Activated T-helper 2 cell treated with anti-CD3 and anti-CD28 coated beads, Interferon-gamma antibody, Interleukin-2, Interleukin-4, amounts not matched to agents 10 μg/mL and 5 μg/mL and 100 μg/mL, durations not matched to agents 14 hours and 24 hours and 36 hours (primary cell): ENCODE data around the gene NFATC2. TPM values are rescaled to one million over a fixed set of nuclear protein-coding genes. Genes with fewer than 3 reads are reported as not detected.

ENCODE experiments used
- DNase-seq: peaks from one replicate; pipeline ENCODE4 v3.0.0; 2021; ENCODE audit warnings: low spot score
- H3K27ac Mint-ChIP-seq: one replicate; pipeline ENCODE4 v1.8.0; 2021; ENCODE audit warnings: mixed read lengths
- H3K27me3 Mint-ChIP-seq: one replicate; pipeline ENCODE4 v1.8.0; 2021; ENCODE audit warnings: low read depth, mixed read lengths
- H3K36me3 Mint-ChIP-seq: one replicate; pipeline ENCODE4 v1.8.0; 2021; ENCODE audit warnings: low read depth, mixed read lengths
- H3K4me1 Mint-ChIP-seq: one replicate; pipeline ENCODE4 v1.8.0; 2021; ENCODE audit warnings: low read depth, mixed read lengths
- H3K4me3 Mint-ChIP-seq: one replicate; pipeline ENCODE4 v1.8.0; 2021; ENCODE audit warnings: low read depth, mild to moderate bottlenecking, moderate library complexity, mixed read lengths
- H3K9me3 Mint-ChIP-seq: one replicate; pipeline ENCODE4 v1.8.0; 2021; ENCODE audit warnings: mixed read lengths
- intact Hi-C: fragments of 100-400 bp; cut with micrococcal nuclease; formaldehyde crosslinking; loops from one replicate; pipeline ENCODE4 v1.15.1; 2023
- total RNA-seq: library from RNA; stranded (reverse); gene quantifications from 2 replicates; pipeline ENCODE4 v1.2.3, GENCODE V29; 2022

The NFATC2 gene
- total RNA-seq, 1 donor from 2014 or later, result 67.1 TPM

DNA sequence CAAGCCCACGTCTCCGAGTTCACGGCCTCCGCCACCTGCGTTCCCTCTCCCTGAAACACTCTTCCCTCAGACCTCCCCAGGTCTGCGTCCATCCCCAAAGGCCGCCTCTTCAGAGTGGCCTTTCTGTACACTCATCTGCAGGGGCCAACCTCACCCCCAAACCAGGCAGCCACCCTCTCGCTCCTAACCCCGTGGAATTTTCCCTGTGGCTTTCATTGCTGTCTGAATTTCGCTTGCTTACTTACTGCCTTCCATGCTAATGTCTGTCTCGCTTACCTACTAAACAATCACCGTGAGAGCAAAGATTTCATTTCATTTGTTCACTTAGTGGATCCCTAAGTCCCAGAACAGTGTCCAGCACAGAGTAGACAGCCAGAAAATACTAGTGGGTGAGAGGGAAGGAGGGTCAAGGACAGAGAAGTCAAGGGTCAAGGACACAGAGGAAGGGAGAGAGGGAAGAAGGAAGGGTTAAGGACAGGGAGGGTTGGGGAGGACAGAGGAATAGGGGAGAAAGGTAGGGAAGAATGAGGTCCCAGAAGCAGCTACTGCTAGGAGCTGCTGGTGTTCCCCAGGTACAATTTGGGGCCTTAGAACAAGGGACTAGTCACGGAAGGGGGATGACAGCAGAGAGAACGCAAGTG is 114.7 kb downstream of the NFATC2 start:
- H3K4me3 Mint-ChIP-seq, result no peak overlapping the region
- no peaks in the 10 kb centered on the region for H3K27me3 Mint-ChIP-seq
- peaks cover 86% of the 10 kb centered on the region for H3K36me3 Mint-ChIP-seq
- intact Hi-C loops, result no loop called here
- H3K4me1 Mint-ChIP-seq, result peaks cover 51% of the 10 kb centered on the region
- no peaks in the 10 kb centered on the region for H3K9me3 Mint-ChIP-seq
- peak overlapping the region; percentile 51 for H3K27ac Mint-ChIP-seq
- DNase-seq, result no peak

DNA sequence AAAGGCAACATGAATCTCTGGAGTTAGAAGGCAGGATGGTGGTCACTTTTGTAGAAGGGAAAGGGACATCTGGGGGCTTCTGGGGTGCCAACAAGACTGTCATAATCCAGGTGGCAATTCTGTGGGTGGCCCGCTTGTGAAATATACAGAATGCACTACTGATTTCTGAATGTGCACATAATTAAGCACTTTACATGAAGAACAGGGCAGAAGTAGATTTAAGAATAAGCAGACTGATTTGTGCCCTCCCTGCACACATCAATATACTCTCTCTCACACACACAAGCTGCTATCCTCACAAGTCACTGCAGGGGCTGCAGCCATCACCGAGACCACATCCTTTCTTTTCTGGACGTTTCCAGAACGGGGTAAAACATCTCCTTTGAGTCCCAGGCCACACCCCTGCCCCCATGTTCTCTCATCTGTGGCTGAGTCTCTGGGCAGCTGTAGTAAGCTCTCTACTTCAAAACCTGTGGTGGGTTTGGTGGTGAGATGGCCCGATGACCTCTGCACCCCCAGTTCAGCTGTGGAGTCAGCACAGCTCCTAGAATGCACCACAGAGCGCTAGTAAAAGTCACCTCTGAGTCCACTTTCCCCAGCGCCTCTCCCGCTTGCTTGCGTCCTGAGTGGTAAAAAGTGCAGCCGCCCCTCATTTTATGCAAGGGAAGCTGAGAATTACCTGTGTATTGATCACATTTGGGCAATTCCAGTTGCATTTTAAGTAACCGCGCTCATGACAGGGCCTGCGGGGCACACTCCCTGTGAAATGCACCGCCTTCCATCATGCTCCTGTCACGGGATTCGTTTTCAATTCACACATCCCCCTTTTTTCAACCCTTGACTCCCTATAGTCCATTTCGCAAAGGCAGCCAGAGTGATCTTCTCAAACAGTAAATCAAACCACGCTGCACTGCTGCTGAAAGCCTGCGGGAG is 115.5 kb downstream of the NFATC2 start:
- H3K27me3 Mint-ChIP-seq, result no peaks in the 10 kb centered on the region
- no peak for DNase-seq
- peak overlapping the region; percentile 48 for H3K27ac Mint-ChIP-seq
- intact Hi-C loops, result no loop called here
- H3K4me3 Mint-ChIP-seq, result no peak overlapping the region
- no peaks in the 10 kb centered on the region for H3K9me3 Mint-ChIP-seq
- H3K36me3 Mint-ChIP-seq, result peaks cover 84% of the 10 kb centered on the region
- H3K4me1 Mint-ChIP-seq, result peaks cover 52% of the 10 kb centered on the region

DNA sequence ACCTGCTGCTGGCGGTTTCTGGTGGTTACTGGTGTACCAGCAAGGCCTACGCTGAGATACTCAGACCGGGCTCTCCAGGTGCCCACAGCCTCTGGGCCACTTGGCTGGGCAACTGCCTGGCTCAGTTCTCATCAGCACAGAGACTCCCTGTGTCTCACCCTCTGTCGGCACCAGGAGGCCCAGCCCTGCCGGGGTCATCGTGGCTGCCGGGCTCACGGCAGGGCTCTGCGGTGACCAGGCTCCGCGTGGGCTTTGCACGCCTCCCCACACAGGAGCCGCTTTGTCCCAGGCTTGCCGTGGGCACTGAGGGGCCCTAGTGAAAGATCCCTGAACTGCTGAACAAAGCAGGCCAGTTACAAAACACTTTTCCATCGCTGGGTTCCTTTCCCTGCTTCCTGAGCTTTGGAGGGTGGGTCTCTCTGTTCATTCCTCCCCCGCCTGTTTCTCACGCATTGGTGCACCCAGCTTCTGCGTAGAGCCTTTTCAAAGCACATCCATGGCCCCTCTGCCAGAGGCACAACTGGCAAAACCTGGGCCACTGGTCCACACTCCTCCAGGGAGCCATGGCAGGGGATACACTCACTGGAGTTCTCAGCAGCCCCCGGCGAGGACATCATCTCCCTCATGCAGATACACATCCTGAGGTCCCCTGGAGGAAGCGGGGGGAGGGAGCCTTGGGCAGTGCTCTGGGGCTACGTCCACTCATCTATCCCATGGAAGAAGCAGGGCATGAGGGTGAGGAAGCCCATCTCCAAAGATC is 117.0 kb downstream of the NFATC2 start:
- H3K4me1 Mint-ChIP-seq, result peaks cover 48% of the 10 kb centered on the region
- H3K27ac Mint-ChIP-seq, result no peak overlapping the region
- peaks cover 87% of the 10 kb centered on the region for H3K36me3 Mint-ChIP-seq
- DNase-seq, result no peak
- no peaks in the 10 kb centered on the region for H3K9me3 Mint-ChIP-seq
- no peaks in the 10 kb centered on the region for H3K27me3 Mint-ChIP-seq
- H3K4me3 Mint-ChIP-seq, result no peak overlapping the region
- intact Hi-C loops, result no loop called here

DNA sequence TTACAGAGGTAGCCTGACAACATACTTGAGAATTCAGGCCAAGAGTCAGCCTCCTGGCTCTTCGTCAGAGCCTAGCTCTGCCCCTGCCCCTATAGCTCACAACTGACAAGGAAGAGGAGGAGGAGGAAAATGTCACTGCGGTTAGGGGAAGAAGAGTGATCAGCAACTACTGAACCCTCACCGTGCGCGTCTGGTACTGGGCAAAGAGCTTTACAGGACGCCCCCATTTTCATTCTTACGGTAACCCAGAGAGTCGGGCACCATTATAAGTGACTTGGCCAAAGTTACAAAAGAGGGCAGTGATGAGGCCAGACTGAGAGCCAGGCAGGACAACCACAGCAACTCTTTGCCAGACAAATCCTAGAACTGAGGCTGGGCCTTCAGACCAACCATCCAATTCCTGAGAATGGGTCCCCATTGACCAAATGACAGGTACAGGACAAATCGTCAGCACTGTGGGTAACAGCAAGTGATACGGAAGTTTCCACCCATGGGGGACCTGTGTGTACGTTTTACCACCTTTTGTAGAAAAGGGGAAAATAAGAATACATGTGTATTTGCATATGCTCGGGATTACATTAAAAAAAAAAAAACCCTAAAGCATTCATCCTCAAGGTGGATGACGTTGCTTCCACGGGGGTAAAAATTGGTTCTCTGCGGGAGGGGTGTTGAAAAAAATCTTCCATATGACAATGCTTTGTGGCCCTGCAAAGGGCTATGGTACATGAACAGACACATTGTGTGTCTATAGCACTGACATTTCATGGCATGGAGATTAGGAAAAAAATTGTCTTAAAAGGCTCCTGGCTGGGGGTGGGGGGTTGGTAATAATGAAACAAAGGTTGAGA is 118.0 kb downstream of the NFATC2 start:
- H3K4me3 Mint-ChIP-seq, result no peak overlapping the region
- no peaks in the 10 kb centered on the region for H3K9me3 Mint-ChIP-seq
- H3K36me3 Mint-ChIP-seq, result peaks cover 88% of the 10 kb centered on the region
- H3K27me3 Mint-ChIP-seq, result no peaks in the 10 kb centered on the region
- intact Hi-C loops, result loop anchor here (5.0 kb wide), 1 partner anchor 37 kb away; no protein-coding TSS in a partner anchor
- no peak for DNase-seq
- peak overlapping the region; percentile 85 for H3K27ac Mint-ChIP-seq
- H3K4me1 Mint-ChIP-seq, result peaks cover 51% of the 10 kb centered on the region

DNA sequence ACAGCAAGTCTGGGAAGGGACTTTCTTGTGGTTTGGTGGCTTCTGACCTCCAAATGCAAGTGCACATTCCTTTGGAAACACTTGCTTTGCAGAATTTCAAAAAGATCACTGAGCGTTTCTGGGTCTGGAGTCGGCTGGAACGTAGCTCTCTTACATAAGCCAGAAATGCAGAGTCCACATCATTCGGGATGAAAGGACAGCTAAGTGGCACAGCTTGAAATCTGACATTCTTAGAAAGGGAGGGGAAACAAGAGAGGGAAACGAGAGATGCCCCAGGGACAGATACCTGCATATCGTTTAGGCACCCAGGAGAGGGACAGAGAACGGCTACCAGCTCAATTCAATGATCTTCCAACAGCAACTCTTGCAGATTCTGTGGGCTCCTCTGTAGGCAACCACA is 118.7 kb downstream of the NFATC2 start:
- Mint-ChIP-seq H3K27me3 (no peaks in the 10 kb centered on the region), H3K9me3 (no peaks in the 10 kb centered on the region), H3K36me3 (peaks cover 86% of the 10 kb centered on the region), H3K4me1 (peaks cover 50% of the 10 kb centered on the region), H3K27ac (peak overlapping the region; percentile 85), H3K4me3 (no peak overlapping the region)
- no peak for DNase-seq
- intact Hi-C loops, result loop anchor here (2.0 to 5.0 kb wide), 2 partner anchors 19 to 37 kb away; no protein-coding TSS in a partner anchor

DNA sequence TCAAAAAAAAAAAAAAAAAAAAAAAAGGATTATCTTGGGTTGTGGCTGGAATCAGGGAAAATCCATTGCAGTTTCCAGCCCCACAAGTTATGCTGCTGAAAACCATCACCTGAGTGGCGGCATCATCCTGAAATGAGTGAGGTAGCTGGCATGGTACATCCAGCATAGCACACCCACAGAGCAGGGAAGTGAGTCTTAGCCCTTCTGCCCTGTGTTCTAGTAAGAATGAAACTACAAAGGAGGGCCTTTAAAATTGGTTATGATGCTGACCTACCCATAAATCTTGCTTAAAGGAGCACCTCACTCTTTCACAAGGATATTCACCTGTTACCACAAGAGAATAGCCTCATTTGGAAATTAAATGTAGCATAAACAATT is 119.2 kb downstream of the NFATC2 start:
- H3K36me3 Mint-ChIP-seq, result peaks cover 83% of the 10 kb centered on the region
- DNase-seq, result no peak
- intact Hi-C loops, result loop anchor here (2.0 to 5.0 kb wide), 2 partner anchors 18 to 36 kb away; no protein-coding TSS in a partner anchor

DNA sequence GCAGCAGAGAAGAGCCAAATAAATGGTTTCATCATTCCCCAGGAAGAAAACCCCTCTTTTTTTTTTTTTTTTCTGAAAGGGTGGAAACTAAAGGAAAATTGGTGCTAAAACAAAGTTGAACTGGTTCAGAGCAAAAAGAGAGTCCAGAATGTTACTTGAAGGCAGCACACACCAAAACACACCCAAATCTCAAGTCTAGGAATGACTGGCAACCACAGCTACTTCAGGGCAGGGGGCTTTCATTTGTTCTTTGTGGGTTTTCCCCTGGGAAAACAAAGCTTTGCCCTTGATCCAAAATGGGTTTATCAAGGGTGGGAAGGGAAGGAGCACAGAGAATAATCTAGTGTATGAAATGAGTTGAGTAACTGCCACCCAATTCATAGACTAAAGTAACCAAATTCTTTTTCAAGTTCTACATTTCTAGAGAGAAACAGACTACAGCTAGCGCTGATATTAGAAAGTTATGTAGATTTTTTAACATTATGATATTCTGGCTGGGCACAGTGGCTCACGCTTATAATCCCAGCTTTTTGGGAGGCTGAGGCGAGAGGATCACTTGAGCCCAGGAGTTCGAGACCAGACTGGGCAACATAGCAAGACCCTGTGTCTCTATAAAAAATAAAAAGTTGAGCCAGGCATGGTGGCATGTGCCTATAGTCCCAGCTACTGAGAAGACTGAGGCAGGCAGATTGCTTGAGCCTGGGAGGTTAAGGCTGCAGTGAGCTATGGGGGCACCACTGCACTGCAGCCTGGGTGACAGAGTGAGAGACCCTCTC is 119.8 kb downstream of the NFATC2 start:
- Mint-ChIP-seq H3K27me3 (no peaks in the 10 kb centered on the region), H3K36me3 (peaks cover 79% of the 10 kb centered on the region), H3K27ac (no peak overlapping the region), H3K9me3 (no peaks in the 10 kb centered on the region), H3K4me1 (peaks cover 45% of the 10 kb centered on the region), H3K4me3 (no peak overlapping the region)
- no peak for DNase-seq
- intact Hi-C loops, result loop anchor here (2.0 to 5.0 kb wide), 2 partner anchors 18 to 35 kb away; no protein-coding TSS in a partner anchor

More for the DNA sequence above, 119.2 kb downstream of the NFATC2 start:
- Mint-ChIP-seq H3K4me3 (no peak overlapping the region), H3K9me3 (no peaks in the 10 kb centered on the region), H3K27me3 (no peaks in the 10 kb centered on the region), H3K4me1 (peaks cover 50% of the 10 kb centered on the region), H3K27ac (peak overlapping the region; percentile 85)

DNA sequence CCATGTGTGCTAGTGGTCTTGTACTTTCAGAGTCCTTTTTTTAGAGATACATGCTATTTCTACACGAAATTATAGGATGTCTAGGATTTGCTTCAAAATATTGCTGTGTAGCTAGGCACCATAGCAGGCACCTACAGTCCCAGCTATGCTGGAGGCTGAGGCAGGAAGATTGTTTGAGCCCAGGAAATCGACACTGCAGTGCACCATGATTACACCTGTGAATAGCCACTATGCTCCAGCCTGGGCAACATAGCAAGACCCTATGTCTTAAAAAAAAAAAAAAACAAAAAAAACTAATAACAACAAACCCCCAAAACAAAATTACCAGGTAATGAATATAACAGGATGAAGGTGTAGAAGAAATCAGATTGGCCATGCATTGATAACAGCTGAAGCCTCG is 121.7 kb downstream of the NFATC2 start:
- DNase-seq, result no peak
- peaks cover 53% of the 10 kb centered on the region for H3K4me1 Mint-ChIP-seq
- H3K9me3 Mint-ChIP-seq, result no peaks in the 10 kb centered on the region
- H3K27me3 Mint-ChIP-seq, result no peaks in the 10 kb centered on the region
- H3K27ac Mint-ChIP-seq, result no peak overlapping the region
- H3K4me3 Mint-ChIP-seq, result no peak overlapping the region
- intact Hi-C loops, result loop anchor here (5.0 kb wide), 1 partner anchor 34 kb away; no protein-coding TSS in a partner anchor
- peaks cover 79% of the 10 kb centered on the region for H3K36me3 Mint-ChIP-seq

DNA sequence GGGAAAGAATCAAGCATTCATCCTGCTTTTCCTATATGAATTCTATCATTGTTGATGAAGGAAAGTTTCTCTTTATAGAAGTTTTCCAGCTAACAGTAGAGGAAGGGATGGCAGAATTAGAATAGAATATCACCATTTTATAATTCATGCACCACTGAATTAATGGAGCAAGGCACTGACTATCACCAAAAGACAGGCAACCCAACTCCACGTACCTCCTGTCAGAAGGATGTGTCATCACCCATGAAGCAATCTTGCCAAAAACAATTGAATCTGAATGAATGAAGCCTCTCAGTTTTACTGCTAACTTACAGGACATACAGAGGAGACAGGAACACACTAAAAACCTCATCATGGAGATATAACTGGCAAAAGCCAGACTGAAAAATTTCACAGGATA is 122.4 kb downstream of the NFATC2 start:
- H3K4me1 Mint-ChIP-seq, result peaks cover 58% of the 10 kb centered on the region
- DNase-seq, result no peak
- H3K27me3 Mint-ChIP-seq, result no peaks in the 10 kb centered on the region
- intact Hi-C loops, result loop anchor here (5.0 kb wide), 1 partner anchor 33 kb away; no protein-coding TSS in a partner anchor
- H3K4me3 Mint-ChIP-seq, result no peak overlapping the region
- H3K27ac Mint-ChIP-seq, result no peak overlapping the region
- no peaks in the 10 kb centered on the region for H3K9me3 Mint-ChIP-seq
- peaks cover 81% of the 10 kb centered on the region for H3K36me3 Mint-ChIP-seq

DNA sequence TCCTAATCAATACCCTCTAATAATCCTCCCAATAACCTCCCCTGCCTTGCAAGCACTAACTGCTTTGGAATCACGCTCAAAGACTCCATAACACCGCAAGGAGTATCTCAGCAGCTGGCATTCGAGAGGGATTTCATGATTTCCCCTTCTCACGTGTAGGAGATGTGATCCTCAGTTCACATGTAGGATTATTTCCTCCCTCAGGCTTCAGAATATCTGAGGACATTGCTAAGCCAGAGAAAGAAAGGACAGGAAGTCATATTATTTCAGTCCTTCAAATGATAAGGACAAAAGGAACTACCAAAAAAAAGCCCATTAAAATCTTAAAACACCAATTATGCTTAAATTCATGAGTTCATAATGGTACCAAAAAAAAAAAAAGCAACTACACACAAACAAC is 122.9 kb downstream of the NFATC2 start:
- intact Hi-C loops, result loop anchor here (5.0 kb wide), 1 partner anchor 32 kb away; no protein-coding TSS in a partner anchor
- Mint-ChIP-seq H3K9me3 (no peaks in the 10 kb centered on the region), H3K36me3 (peaks cover 77% of the 10 kb centered on the region), H3K4me3 (no peak overlapping the region), H3K4me1 (peaks cover 55% of the 10 kb centered on the region), H3K27ac (no peak overlapping the region), H3K27me3 (no peaks in the 10 kb centered on the region)
- no peak for DNase-seq

DNA sequence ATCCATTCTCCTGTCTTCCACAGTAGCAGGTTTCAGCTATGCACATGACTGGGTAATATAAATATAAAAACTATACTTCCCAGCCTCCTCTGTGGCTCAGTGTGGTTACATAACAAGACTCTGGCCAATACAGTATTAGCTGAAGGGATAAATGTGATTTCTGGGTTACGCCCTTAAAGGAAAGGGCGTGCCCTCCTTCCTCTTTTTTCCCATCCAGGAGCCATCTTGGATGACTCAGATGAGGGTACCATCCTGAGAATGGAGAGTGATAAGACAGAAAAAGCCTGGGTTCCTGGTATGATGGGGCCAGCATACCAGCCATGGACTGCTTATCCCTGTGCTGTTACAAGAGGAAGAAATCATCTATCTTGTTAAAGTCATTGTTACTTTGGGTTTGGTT is 123.3 kb downstream of the NFATC2 start:
- Mint-ChIP-seq H3K27me3 (no peaks in the 10 kb centered on the region), H3K4me3 (no peak overlapping the region), H3K36me3 (peaks cover 77% of the 10 kb centered on the region), H3K4me1 (peaks cover 51% of the 10 kb centered on the region), H3K9me3 (no peaks in the 10 kb centered on the region), H3K27ac (no peak overlapping the region)
- intact Hi-C loops, result no loop called here
- DNase-seq, result no peak
